ENCODE data around the gene SSU72.
"Not testable (repeated sequence)": the region's sequence is repeated elsewhere in the genome, so short reads cannot be mapped to it uniquely, and the experiment has no call there.

Gene SSU72

GRCh38 chr1:1527092-1527816, 47.4 kb downstream of the SSU72 start:
- DNase-seq (ENCODE audit: low read depth in 2 of 2): no peak

- DNase-seq (ENCODE audit: low read depth in 2 of 2): not testable (repeated sequence)
Observed at GRCh38 chr1:1526476-1526875, 48.2 kb downstream of the SSU72 start.

- not testable (repeated sequence) for DNase-seq (ENCODE audit: low read depth in 2 of 2)
Observed at GRCh38 chr1:1524750-1525383, 49.8 kb downstream of the SSU72 start.

GRCh38 chr1:1523651-1524050, 51.0 kb downstream of the SSU72 start:
- DNase-seq (ENCODE audit: low read depth in 2 of 2): not testable (repeated sequence)

- DNase-seq (ENCODE audit: low read depth in 2 of 2): not testable (repeated sequence)
Observed at GRCh38 chr1:1523226-1523625, 51.4 kb downstream of the SSU72 start.

GRCh38 chr1:1522536-1522935, 52.1 kb downstream of the SSU72 start:
- not testable (repeated sequence) for DNase-seq (ENCODE audit: low read depth in 2 of 2)

- no peak for DNase-seq (ENCODE audit: low read depth in 2 of 2)
Observed at GRCh38 chr1:1521331-1521730, 53.3 kb downstream of the SSU72 start.

- DNase-seq (ENCODE audit: low read depth in 2 of 2): not testable (repeated sequence)
Observed at GRCh38 chr1:1519805-1520505, 54.7 kb downstream of the SSU72 start.

- not testable (repeated sequence) for DNase-seq (ENCODE audit: low read depth in 2 of 2)
Observed at GRCh38 chr1:1518621-1519007, 56.0 kb downstream of the SSU72 start.

GRCh38 chr1:1517973-1518620, 56.6 kb downstream of the SSU72 start:
- no peak for DNase-seq (ENCODE audit: low read depth in 2 of 2)

GRCh38 chr1:1516923-1517322, 57.7 kb downstream of the SSU72 start:
- DNase-seq (ENCODE audit: low read depth in 2 of 2): not testable (repeated sequence)

GRCh38 chr1:1514376-1514775, 60.3 kb downstream of the SSU72 start:
- not testable (repeated sequence) for DNase-seq (ENCODE audit: low read depth in 2 of 2)

GRCh38 chr1:1513675-1514074, 61.0 kb downstream of the SSU72 start:
- DNase-seq (ENCODE audit: low read depth in 2 of 2): not testable (repeated sequence)

GRCh38 chr1:1512425-1512824, 62.2 kb downstream of the SSU72 start:
- DNase-seq (ENCODE audit: low read depth in 2 of 2): not testable (repeated sequence)

GRCh38 chr1:1511533-1512285, 63.0 kb downstream of the SSU72 start, which contains the start of gene ATAD3A:
ATAD3A (plus strand) TSS chr1:1512162; CDS start chr1:1512269, 107 bp downstream.
- DNase-seq (ENCODE audit: low read depth in 2 of 2): peak; percentile 86 to 90

- DNase-seq (ENCODE audit: low read depth in 2 of 2): no peak
Observed at GRCh38 chr1:1510912-1511532, 63.6 kb downstream of the SSU72 start.

GRCh38 chr1:1509465-1509850, 65.2 kb downstream of the SSU72 start:
- not testable (repeated sequence) for DNase-seq (ENCODE audit: low read depth in 2 of 2)

- not testable (repeated sequence) for DNase-seq (ENCODE audit: low read depth in 2 of 2)
Observed at GRCh38 chr1:1508775-1509464, 65.7 kb downstream of the SSU72 start.

- DNase-seq (ENCODE audit: low read depth in 2 of 2): no peak
Observed at GRCh38 chr1:1507305-1507704, 67.4 kb downstream of the SSU72 start.

- not testable (repeated sequence) for DNase-seq (ENCODE audit: low read depth in 2 of 2)
Observed at GRCh38 chr1:1505801-1506200, 68.9 kb downstream of the SSU72 start.
